HG03439 (cell line): ENCODE data around the gene COA7.

Experiments
- ATAC-seq: cut with Tn5 transposase; IDR thresholded peaks from one replicate; pipeline ENCODE4 v1.9.1; 2021; ENCODE audit warnings: mild to moderate bottlenecking, moderate library complexity; ENCODE audit not compliant: unreplicated experiment

Gene COA7

DNA sequence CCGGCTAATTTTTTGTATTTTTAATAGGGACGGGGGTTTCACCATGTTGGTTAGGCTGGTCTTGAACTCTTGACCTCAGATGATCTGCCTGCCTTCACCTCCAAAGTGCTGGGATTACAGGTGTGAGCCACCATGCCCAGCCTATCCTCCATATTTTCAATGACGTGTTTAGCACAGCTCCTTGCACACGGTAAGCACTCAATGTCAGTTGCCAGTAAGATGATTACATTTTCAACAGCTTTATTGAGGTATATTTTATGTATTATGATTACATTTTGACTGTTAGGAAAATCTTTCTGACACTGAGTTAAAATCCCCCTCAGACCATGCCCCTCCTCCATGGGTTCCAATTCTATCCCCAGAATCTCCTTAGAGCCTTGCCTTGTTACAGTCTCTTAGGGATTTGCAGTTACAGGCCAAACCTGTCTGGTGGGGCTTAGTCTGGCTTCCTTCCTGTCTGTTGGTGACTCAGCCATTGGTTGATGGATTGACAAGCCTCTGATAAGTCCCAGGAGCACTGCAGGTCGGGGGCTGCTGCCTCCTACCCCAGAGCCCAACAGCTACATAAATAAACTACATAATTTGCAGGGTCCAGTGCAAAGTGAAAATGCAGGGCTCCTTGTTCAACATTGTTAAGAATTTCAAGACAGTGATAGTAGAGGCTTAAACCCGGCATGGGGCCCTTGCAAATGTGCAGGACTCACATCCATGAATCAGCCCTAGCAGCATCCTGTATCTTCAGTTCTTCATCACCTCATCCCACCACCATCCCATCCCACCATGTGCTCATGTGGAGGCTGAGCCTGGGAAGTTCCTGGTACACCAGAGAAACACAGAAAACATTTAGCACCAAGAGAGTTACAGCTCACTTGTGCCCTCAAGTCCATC is 23.4 kb downstream of the COA7 start:
- no peak for ATAC-seq

DNA sequence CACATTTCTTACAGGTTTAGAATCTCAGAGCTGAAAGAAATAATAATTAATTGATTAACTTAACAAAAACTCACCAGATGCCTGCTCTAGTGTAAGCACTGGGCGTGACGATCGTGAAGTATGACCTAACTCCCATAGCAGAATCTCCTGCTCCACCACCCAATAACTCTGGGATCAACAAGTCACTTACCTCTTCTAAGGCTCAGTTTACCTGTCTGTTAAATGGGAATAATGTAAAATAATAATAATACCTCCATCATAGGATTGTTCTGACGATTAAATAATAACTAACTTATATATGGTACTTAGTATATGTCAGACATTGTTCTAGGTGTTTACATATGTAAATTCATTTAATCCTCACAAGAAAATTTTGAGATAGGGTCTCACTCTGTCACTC is 24.6 kb downstream of the COA7 start:
- no peak for ATAC-seq

DNA sequence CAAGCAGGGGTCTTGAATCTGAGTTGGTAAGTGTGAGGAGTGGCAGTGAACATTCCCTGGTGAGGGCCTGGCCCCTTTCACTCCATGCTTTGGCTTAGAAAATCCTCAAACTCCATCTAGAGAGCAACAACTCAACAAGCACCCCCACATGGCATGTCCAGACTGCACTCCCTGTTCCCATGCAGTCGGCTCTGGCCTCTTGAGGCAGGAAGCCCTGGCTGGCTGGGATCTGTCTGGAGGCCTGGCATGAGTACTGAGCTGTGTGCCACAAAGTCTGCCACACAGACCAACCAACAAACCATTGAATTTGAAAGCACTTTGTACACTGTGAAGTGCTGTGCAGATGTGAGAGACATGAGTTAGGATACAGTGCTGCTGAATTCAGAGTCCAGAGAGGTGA is 25.2 kb downstream of the COA7 start:
- no peak for ATAC-seq

DNA sequence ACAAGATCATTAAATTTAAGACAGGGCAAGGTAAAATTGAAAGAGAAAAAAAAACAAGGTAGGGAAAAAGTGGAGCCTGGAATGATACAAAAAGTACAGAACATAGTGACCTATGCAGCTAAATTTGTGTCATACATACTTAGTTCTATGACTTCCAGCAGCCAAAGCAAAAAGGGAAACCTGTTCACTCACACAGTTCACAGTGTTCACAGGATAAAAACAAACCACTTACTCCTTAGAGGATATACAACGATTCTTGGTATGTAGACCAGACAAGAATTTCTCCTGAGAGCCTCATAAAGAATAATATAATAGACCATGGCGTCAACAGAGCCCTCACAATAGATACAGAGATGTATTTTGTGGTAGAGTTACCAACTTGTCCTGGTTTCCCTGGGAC is 27.5 kb downstream of the COA7 start:
- no peak for ATAC-seq

GRCh38 chr1:52669696-52670095 is 28.5 kb downstream of the COA7 start:
- ATAC-seq: no peak

DNA sequence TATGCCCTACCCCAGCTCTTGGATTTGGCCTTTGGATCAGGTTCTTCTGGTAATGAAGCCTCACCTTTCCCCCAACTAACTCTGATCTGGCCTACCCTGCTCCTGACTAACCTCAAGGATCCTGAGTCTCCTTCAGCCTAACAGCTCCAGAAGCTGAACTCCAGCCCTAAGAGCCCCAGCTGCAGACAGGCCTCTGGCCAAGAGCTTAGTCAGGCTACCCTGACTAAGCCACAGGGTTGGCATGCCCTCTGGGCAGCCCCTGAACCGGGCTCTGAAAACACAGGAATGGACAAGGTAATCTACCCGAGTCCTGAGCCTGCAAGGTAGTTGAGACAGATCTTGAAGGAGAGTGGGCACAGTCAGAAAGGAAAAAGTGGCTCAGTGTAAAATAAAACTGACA is 29.4 kb downstream of the COA7 start:
- ATAC-seq: no peak

- ATAC-seq: no peak
These were observed 30.2 kb downstream of the COA7 start for GRCh38 chr1:52667984-52668383.

DNA sequence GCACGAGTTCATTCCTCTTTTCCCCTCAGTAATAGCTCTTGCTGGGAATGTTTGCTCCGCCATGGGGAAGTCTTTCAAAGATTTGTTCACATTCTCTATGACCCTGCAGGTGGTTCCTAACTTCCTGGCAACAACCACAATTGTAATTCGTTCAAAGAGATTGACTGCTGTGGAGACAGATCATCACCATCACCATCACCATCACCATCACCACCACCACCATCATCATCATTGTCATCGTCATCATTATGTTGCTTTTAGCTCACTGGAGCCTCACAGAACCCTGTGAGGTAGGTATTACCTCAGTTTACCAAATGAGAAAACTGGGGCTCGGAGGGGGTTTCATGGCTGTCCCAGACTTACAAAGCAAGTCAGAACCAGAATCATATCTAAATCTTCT is 30.9 kb downstream of the COA7 start:
- ATAC-seq: no peak

DNA sequence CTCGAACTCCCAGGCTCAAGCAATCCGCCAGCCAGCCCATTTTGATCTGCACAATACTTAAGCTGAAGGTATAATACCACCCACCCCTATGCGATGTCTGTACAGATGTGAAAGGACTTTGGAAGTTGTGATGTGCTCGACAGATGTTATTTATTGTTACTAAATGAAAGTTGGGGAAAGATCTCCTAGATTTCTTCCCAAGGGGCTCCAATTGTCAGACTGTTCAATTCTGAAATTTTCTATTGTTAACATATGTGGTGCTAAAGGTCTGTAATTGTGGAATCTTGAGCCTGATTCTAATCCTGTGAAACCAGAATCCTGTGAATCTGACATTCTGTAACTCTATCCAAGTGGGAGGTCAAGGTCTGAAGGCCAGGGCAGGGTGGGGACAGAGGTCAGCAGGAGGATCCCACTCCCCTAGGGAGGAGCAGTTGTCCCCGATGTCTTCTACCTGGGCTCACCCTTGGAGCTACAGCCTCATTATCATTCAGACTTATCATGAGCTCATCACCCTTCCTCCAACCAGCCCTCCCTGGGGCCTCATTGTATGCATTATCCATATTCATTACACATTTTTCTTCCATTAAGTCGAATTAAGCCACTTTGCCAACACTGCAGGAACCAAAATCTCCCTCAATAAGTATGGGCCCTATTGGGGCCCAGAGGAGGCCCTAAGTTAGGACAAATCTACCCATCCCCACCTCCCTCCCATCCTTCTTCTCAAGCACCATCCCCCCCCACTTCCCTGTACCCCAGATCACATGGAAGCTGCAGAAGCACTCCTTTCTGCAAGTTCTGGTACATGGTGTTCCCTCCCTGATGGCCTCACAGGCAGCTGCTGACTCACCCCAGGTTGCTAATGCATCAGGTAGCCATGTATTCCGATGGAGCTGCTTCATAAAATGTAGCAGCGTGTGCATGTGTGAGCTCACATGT is 32.9 kb downstream of the COA7 start:
- no peak for ATAC-seq

DNA sequence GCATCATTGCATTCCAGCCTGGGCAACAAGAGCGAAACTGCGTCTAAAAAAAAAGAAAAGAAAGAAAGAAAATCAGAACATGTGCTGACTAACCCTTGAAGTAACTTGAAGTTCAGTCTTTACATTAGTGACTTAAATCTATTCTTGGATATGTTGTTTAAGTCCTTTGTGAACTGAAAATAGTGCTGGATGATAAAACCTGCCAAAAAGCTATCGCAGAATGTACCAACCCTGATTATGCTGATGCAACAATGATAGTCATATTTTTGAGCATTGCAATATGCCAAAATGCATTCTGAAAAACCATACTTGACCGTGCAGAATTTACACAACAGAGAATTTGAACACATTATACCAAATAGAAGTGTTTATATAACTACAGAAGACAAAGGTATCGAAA is 34.4 kb downstream of the COA7 start:
- ATAC-seq: no peak

DNA sequence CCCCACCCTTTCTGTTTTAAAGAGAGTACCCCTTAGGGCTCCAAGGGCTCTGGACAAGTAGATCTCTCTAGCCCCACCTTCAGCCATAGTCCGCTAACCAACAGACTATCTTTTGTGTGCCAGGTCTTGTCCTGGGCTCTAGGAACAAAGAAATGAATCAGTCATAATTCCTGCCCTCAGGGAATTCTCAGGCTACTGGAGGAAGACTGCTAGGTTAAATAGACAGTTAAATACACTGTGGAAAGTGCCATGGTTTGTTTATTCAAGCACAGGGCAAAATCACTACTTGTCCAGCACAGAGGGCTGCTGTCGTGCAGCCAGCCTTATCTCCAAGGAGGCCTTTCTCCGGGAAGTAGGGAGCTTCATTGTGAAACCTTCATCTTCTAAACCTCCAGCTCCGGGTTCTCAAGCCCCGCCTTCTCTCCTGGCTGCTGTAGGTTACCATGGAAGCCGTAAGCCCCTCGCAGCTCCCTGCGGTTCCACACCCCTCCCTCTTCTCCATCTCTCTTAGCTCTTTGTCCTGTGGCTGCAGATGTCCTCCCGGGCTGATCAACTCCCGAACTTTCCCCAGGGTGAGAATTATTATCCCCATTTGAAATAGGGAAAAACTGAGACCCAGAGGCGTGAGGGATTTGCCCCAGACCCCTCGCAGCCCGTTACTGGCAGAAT is 35.4 kb downstream of the COA7 start:
- ATAC-seq: no peak

- ATAC-seq: no peak
These were observed 37.3 kb downstream of the COA7 start for GRCh38 chr1:52660807-52661206.

- ATAC-seq: no peak
These were observed 38.1 kb downstream of the COA7 start for GRCh38 chr1:52659851-52660596.

- ATAC-seq: no peak
These were observed 38.8 kb downstream of the COA7 start for GRCh38 chr1:52659356-52659755.

- ATAC-seq: no peak
These were observed 39.4 kb downstream of the COA7 start for GRCh38 chr1:52658795-52659194.

- ATAC-seq: no peak
These were observed 40.4 kb downstream of the COA7 start for GRCh38 chr1:52657702-52658101.

- ATAC-seq: no peak
These were observed 44.1 kb downstream of the COA7 start for GRCh38 chr1:52654063-52654462.

DNA sequence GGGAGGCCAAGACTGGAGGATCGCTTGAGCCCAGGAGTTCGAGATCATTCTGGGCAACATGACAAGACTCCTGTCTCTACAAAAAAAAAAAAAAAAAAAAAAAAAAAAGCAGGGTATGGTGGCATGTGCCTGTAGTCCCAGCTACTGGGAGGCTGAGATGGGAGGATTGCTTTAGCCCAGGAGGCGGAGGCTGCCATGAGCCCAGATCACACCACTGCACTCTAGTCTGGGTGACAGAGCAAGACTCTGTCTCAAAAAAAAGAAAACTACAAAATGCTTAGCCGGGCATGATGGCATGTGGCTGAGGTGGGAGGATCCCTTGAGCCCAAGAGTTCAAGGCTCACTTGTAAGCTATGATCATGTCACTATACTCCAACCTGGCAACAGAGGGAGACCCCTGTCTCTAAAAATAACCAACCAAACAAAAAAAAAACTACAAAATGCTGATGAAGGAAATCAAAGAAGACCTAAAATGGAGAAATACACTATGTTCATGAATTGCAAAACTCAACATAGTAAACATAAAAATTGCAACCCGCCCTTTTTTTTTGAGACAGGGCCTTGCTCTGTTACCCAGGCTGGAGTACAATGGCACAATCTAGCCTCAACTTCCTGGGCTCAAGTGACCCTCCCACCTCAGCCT is 44.8 kb downstream of the COA7 start:
- no peak for ATAC-seq

DNA sequence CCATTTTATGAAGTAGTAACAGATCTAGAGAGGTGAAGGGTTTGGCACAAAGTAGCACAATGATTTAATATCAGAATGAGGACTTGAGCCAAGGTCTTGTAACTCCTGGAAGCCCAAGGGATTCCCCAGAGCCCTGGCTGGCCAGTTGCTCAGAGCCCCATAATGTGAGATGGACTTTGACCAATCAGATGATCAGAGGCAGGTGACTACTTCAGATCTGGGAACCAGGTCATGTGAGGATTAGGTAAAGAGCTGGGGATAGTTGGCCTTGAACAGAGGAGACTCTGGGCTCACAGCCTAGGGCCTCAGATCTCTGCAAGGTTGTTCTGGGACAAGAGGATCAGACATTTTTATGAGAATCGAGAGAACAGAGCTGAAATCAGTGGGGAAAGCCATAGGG is 46.2 kb downstream of the COA7 start:
- ATAC-seq: no peak

DNA sequence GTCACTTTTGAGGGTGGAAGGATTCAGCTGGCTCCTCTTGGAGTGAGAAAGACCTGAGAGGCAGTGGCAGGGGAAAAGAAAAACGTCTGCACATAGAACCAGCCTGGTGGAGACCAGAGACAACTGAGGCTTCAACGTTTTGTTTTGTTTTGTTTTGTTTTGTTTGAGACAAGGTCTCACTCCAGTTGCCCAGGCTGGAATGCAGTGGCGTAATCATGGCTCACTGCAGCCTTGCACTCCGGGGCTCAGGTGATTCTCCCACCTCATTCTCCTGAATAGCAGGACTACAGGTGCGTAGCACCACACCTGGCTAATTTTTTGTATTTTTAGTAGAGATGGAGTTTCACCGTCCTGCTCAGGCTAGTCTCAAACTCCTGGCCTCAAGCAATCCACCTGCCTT is 52.9 kb downstream of the COA7 start:
- ATAC-seq: no peak
